Upper lobe of right lung (tissue), 1 donor: ENCODE data around the gene TRAF3. TPM values are rescaled to one million over a fixed set of nuclear protein-coding genes. Genes with fewer than 3 reads are reported as not detected.

Source experiments
- ATAC-seq: fragments of 200-7000 bp; cut with Tn5 transposase; one replicate; pipeline ENCODE4 v1.9.1; 2020; ENCODE audit warnings: mild to moderate bottlenecking, moderate library complexity
- DNase-seq: peaks from one replicate; pipeline ENCODE4 v3.0.0-alpha.2; 2020
- H3K27ac ChIP-seq: fragments of 200-600 bp; one replicate; pipeline ENCODE4 v1.8.0; 2022
- H3K27me3 ChIP-seq: fragments of 200-600 bp; one replicate; pipeline ENCODE4 v1.8.0; 2022; ENCODE audit warnings: mild to moderate bottlenecking
- H3K36me3 ChIP-seq: fragments of 200-600 bp; one replicate; pipeline ENCODE4 v1.8.0; 2022
- H3K4me1 ChIP-seq: fragments of 200-600 bp; one replicate; pipeline ENCODE4 v1.8.0; 2022
- H3K4me3 ChIP-seq: fragments of 200-600 bp; one replicate; pipeline ENCODE4 v1.8.0; 2022; ENCODE audit warnings: mild to moderate bottlenecking
- H3K9me3 ChIP-seq: fragments of 200-600 bp; one replicate; pipeline ENCODE4 v1.8.0; 2022
- CTCF ChIP-seq: fragments of 200-600 bp; IDR thresholded peaks from one replicate; pipeline ENCODE4 v1.8.0; 2022; ENCODE audit warnings: antibody characterized with exemption
- intact Hi-C: fragments of 100-400 bp; cut with DNase I; formaldehyde crosslinking; loops from one replicate; pipeline ENCODE4 v1.11.0; 2022
- total RNA-seq: library from RNA; stranded (reverse); fragmentation: NEBNext Ultra II Directional; extraction: Animal tissue kit (Norgen Biotek cat#: 25700); gene quantifications from one replicate; pipeline ENCODE4 v1.2.1, GENCODE V29; 2021
- donor health status: DM: no; HTN: yes; CAD: no; lungs with severe emphysema.

The TRAF3 gene
- total RNA-seq, 1 donor from 2014 or later = 22.3 TPM

DNA sequence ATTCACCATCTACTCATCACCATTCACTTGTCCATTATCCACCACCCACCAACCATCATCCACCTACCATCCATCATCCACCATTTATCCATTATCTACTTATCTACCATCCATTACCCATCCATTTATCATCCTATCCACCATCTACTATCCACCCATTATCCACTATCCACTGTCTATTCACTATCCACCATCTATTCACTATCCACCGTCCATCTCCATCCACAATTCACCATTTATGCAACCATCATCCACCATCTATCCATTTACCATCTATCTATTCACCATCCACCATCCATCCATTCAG is 143.7 kb downstream of the TRAF3 start:
- intact Hi-C loops = no loop called here
- no peak for TF ChIP-seq CTCF
- Histone ChIP-seq H3K36me3 (no peaks in the 10 kb centered on the region), H3K9me3 (no peaks in the 10 kb centered on the region), H3K4me1 (peaks cover 11% of the 10 kb centered on the region), H3K4me3 (no peak overlapping the region), H3K27ac (no peak overlapping the region), H3K27me3 (peaks cover 36% of the 10 kb centered on the region)
- no peak for DNase-seq
- no peak for ATAC-seq

- peak; percentile 1 for ATAC-seq
- Histone ChIP-seq H3K4me3 (peak within 1 kb of the TSS; percentile 17), H3K36me3 (no peaks in the 10 kb centered on the region), H3K4me1 (peaks cover 11% of the 10 kb centered on the region), H3K27ac (no peak within 1 kb of the TSS), H3K27me3 (peaks cover 36% of the 10 kb centered on the region), H3K9me3 (no peaks in the 10 kb centered on the region)
- no peak for TF ChIP-seq CTCF
- intact Hi-C loops = no loop called here
- DNase-seq = no peak
Measured at GRCh38 chr14:102922490-102923200, 145.4 kb downstream of the TRAF3 start, which contains the start of gene AMN. TSS of gene AMN (plus strand) at chr14:102922663. CDS start at chr14:102922689, 26 bp downstream.

DNA sequence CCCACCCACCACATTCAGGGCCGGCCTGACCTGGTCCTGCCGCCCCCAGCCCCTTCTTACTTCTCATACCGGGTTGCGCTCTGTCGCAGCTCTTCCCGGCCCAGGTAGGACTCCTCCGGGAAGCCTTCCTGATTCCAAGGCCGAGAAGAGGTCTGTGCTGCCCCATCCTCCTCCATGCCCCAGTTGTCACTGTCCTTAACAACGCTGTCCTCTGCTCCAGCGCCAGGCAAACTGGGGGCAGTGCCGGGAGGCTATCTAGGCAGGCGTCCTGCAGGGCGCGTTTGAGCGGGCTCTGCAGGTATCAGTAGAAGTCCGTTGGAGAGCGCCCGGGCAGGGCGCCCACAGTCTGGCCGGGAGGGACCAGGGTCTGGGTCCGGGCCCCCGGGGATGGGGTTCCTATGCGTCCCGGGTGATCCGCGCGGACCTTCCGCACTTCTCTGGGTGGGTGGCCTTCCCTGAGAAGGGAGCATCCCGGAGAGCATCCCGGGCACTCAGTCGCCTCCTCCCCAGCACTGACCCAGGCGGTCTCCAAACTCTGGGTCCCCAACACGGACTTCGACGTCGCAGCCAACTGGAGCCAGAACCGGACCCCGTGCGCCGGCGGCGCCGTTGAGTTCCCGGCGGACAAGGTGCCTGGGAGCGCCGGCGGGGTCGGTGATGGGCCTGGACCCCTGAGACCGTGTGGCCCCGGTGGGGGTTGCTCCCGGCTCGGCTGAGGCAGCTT is 146.1 kb downstream of the TRAF3 start:
- Histone ChIP-seq H3K36me3 (no peaks in the 10 kb centered on the region), H3K4me1 (peaks cover 11% of the 10 kb centered on the region), H3K9me3 (no peaks in the 10 kb centered on the region), H3K4me3 (peak overlapping the region; percentile 17), H3K27ac (no peak overlapping the region), H3K27me3 (peaks cover 36% of the 10 kb centered on the region)
- DNase-seq (no peak), ATAC-seq (no peak)
- intact Hi-C loops = no loop called here
- no peak for TF ChIP-seq CTCF

GRCh38 chr14:102923925-102924486 is 146.8 kb downstream of the TRAF3 start:
- peaks cover 42% of the 10 kb centered on the region for H3K27me3 ChIP-seq
- intact Hi-C loops = no loop called here
- TF ChIP-seq CTCF = no peak

GRCh38 chr14:102924632-102925588 is 147.7 kb downstream of the TRAF3 start:
- Histone ChIP-seq H3K4me3 (no peak overlapping the region), H3K27me3 (peaks cover 51% of the 10 kb centered on the region), H3K9me3 (no peaks in the 10 kb centered on the region), H3K27ac (no peak overlapping the region), H3K4me1 (peaks cover 26% of the 10 kb centered on the region), H3K36me3 (no peaks in the 10 kb centered on the region)
- DNase-seq (no peak), ATAC-seq (no peak)
- TF ChIP-seq CTCF = no peak
- intact Hi-C loops = no loop called here

More at GRCh38 chr14:102923925-102924486, 146.8 kb downstream of the TRAF3 start:
- H3K36me3 ChIP-seq = no peaks in the 10 kb centered on the region
- no peaks in the 10 kb centered on the region for H3K9me3 ChIP-seq
- peaks cover 17% of the 10 kb centered on the region for H3K4me1 ChIP-seq
- H3K4me3 ChIP-seq = no peak overlapping the region
- H3K27ac ChIP-seq = no peak overlapping the region
- ATAC-seq (no peak), DNase-seq (no peak)
